GM19240 (cell line): ENCODE measurements around the gene LMBR1L.
A peak's percentile ranks its signal among the peaks of the same experiment; 100 is the strongest.
"Not testable (repeated sequence)": the region's sequence is repeated elsewhere in the genome, so short reads cannot be mapped to it uniquely, and the experiment has no call there.

Experiments used
- DNase-seq: peaks from one replicate; pipeline ENCODE4 v3.0.0; 2011; ENCODE audit warnings: low spot score; ENCODE audit not compliant: insufficient read length

LMBR1L gene

DNA sequence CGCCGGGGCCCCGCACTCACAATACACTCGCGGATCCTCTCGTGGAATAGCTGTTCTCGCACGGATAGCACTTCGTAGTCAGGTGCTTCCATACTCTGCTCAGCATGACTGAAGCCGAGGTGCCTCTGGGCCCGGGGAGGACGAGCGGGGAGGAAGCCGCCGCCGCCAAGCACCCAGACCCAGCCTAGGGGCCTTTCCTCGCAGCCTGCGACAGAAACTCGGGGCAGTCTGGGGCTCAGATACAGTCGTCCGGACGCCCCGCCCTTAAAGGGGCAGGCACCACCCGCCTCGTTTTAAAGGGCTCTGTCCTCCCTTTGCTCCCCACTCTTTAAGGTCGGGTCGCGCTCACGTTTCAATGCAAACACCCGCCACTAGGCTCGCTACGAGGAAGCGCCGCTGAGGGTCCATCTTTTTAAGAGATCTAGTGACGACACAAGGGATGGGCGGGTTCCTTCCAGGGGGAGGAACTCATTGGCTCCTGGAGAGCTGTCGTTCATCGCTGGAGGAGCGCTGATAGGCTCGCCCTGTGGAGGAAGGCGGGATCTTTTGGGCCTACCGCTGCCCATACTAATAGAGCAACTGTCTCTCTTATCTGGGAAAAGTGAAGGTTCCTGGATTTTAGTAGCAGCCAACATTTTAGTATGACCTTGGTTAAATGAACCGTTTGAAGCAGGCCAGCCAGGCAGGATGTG lies at the start of gene LMBR1L:
TSS of gene LMBR1L (minus strand) at position 384 of the 692 bp plus-strand sequence. CDS start at position 92, 292 bp downstream.
- peak; percentile 97 for DNase-seq

- no peak for DNase-seq
These were observed 49.8 kb upstream of the LMBR1L start for GRCh38 chr12:49160399-49160798.

DNA sequence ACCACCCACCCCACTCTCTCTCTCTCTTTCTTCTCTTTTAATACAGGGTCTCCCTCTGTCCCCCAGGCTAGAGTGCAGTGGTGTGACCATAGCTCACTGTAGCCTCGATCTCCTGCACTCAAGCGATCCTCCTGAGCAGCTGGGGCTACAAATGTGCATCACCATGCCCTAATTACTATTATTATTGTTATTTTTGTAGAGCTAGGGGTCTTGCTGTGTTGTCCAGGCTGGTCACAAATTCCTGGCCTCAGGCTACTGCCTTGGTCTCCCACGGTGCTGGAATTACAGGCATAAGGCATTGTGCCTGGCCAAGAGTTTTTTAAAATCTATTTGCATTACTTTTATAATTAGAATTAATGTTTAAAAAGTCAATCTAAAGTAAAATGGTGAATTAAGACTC lies 43.6 kb upstream of the LMBR1L start:
- DNase-seq, result no peak

DNA sequence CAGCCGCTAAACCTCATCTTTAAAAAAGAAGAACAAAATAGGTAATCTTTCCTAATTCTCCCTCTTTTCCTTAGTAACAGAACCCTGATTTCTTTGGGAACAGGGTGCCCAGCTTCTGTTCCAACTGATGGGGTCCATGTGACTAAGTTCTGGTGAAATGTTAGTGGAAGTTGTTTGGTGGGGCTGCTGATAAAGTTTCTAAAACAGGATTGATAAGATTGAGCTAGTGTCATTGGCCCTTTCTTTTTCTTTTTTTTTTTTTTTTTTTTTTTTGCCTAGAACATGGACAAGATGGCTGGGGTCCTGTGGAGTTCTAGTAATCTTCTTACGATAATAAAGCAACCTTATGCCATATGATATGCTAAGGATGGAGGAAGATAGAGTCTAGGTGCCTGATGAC lies 36.7 kb upstream of the LMBR1L start:
- no peak for DNase-seq

- DNase-seq, result no peak
These were observed 35.8 kb upstream of the LMBR1L start for GRCh38 chr12:49146406-49146805.

DNA sequence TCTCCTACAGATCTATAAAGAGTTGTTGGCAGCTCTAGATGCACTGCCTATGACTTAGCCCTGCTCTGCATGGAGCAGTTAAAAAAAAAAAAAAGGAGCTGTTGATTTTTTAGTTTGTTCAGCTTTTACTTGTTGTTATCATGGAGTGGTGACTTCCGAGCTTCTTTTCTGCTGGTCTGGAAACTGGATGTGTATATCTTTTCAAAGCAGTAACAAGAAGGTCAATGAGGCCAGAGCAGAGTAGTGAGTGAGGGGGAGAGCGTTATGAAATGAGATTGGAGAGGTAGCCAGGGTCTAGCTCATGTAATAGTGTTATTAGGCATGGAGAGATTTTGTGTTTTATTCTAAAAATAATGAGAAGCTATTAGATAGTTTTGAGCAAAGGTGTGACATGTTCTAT lies 33.7 kb upstream of the LMBR1L start:
- no peak for DNase-seq

- DNase-seq, result no peak
These were observed 28.4 kb upstream of the LMBR1L start for GRCh38 chr12:49138999-49139398.

- no peak for DNase-seq
These were observed 27.9 kb upstream of the LMBR1L start for GRCh38 chr12:49138587-49138986.

GRCh38 chr12:49137476-49137875 lies 26.8 kb upstream of the LMBR1L start:
- DNase-seq, result no peak

GRCh38 chr12:49136997-49137396 lies 26.4 kb upstream of the LMBR1L start:
- DNase-seq, result not testable (repeated sequence)

- no peak for DNase-seq
These were observed 22.9 kb upstream of the LMBR1L start for GRCh38 chr12:49133590-49133989.

DNA sequence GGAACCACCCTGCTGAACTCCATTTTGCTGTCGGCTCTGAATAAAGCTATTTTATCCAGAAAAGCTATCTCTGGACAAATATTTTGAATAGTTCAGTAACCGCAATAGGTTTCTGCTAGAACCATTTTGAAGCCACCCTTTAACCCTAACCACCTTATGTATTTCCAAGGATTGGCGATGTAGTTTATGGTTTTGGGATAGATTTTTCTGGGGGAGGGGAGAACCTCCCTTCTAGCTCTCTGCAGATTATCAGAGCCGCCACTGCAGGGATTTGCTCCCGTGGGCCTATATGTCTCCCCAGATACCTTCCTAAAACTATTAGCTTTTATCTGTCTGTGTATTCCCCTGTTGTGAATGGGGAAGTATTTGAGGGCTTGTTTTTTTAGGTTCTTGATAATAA lies 22.4 kb upstream of the LMBR1L start:
- DNase-seq, result no peak

- DNase-seq, result no peak
These were observed 21.3 kb upstream of the LMBR1L start for GRCh38 chr12:49131894-49132461.

GRCh38 chr12:49131051-49131893 lies 20.6 kb upstream of the LMBR1L start, which contains the start of gene TUBA1B:
TSS of gene TUBA1B (minus strand) at chr12:49131395. CDS start at chr12:49131300, 95 bp downstream.
- peak; percentile 66 for DNase-seq

DNA sequence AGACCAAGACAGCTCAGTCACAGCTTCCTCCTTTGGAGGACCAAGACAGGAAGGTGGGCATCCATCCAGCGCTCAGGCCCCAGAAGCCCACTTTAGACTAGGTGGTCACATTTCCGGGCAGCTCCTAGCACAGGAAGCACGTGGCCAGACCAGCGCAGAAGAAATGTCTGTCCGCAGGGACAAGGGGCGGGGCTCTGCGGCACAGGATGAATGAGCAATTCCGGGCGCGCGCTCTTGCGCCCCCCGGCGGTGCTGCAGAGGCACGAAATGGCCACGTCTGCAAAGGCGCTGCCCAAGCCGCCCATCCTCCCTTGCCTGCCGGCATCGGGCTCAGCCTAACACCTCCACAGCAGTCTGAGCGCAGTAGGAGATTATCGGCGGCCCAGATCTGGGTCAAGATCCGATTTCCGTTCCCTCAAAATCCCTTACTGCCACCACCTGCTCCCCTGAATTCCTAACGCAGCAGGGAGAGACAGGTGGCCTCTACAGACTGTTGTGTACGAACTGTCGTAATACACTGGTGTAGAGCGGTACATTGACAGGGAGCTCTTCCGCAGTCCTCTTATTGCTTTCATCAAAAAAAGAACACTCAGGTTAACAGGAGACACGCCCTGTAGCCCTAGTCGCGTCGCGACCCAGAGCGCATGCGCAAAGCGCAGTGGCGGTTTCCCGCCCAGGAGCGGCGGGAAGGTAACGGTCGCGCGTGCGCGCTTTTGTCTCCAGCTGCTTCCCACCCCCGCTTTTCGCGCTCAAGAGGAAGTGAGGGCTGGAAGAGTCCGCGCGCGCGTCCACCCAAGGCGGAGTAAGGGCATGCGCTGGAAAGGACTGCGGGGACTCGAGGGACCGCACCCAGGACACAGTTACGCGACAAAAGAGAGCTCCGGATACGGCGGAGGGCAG lies 19.8 kb upstream of the LMBR1L start:
- peak; percentile 79 for DNase-seq

- DNase-seq, result no peak
These were observed 18.9 kb upstream of the LMBR1L start for GRCh38 chr12:49129332-49130150.

DNA sequence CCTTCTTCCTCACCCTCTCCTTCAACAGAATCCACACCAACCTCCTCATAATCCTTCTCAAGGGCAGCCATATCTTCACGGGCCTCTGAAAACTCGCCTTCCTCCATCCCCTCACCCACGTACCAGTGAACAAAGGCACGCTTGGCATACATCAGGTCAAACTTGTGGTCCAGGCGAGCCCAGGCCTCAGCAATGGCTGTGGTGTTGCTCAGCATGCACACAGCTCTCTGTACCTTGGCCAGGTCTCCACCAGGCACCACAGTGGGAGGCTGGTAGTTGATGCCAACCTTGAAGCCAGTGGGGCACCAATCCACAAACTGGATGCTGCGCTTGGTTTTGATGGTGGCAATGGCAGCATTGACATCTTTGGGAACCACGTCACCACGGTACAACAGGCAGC lies 17.3 kb upstream of the LMBR1L start:
- not testable (repeated sequence) for DNase-seq

- no peak for DNase-seq
These were observed 16.5 kb upstream of the LMBR1L start for GRCh38 chr12:49126852-49127763.

DNA sequence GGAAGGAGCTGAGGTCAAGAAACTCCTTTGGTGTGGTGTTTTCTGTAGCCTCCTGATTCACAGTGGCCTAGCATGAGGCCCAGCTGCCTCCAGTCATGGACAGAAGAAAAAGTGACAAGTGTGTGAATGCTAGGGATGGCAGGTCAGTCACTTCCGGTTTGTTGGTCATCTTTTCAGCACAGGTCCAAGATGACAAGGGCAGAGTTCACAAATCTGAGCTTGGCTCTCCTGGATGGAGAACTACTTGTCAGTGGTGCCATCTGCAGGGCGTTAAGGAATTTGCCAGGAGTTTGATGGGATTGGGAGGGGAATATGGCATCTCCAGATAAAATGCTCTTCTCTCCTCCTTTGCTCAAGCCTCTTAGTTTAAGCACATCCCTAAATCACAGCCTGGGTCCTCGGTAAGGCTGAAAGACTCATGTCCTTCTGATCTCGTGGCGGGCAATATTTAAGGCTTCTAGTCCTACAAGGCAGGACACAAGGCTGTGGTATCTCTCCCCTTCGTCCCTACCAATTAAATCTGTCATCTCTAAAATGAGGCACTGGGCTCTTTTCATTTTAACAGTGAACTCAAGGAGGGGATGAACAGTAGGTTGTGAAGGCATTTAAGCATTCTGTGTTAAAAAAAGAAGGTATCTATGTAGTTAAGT lies 10.5 kb upstream of the LMBR1L start:
- no peak for DNase-seq
